T-cell (primary cell): ENCODE measurements around the gene NEUROD4. TPM values are rescaled to one million over a fixed set of nuclear protein-coding genes. Genes with fewer than 3 reads are reported as not detected.

ENCODE experiments used
- ATAC-seq, 4 experiments: fragments of 200-7000 bp in 3 of 4; fragments of 150-1000 bp in 1 of 4; cut with Tn5 transposase; replicated peaks in 1 of 4; 1 replicate in 3 of 4; 2 replicates in 1 of 4; pipeline ENCODE4 v1.10.0; 2021; ENCODE audit warnings: moderate library complexity in 3 of 4, mild to moderate bottlenecking in 2 of 4, moderate number of reproducible peaks in 1 of 4
- CTCF ChIA-PET, 2 donors: fragments of 300-600 bp; sonication (Branson Sonifier 250); formaldehyde crosslinking; loops; one replicate each; lab custom pipeline; 2022; ENCODE audit warnings: antibody characterized with exemption in 2 of 2; lab: Charles Lee
- POLR2A ChIA-PET, 2 donors: fragments of 300-600 bp; sonication (Branson Sonifier 250); formaldehyde crosslinking; loops; one replicate each; lab custom pipeline; 2022; ENCODE audit warnings: antibody characterized with exemption in 2 of 2; lab: Charles Lee
- DNase-seq, 35 experiments: peaks; one replicate each; pipeline versions ENCODE4 v3.0.0 to v3.0.0-alpha.2; 2013 to 2023
- H3K27ac ChIP-seq: one replicate; pipeline ENCODE4 v1.5.1; 2013; ENCODE audit warnings: low read length
- H3K27me3 ChIP-seq, 2 experiments: replicated peaks in 1 of 2; 1 replicate in 1 of 2; 2 replicates in 1 of 2; pipeline versions ENCODE4 v1.6.1 to v1.7.0; 2013; ENCODE audit warnings: low read length in 1 of 2, mixed read lengths in 1 of 2; ENCODE audit not compliant: control insufficient read depth in 2 of 2, insufficient read depth in 2 of 2; ENCODE audit errors: extremely low read depth in 1 of 2
- H3K36me3 ChIP-seq, 2 donors: 1 replicate in 1 of 2; 2 replicates in 1 of 2; pipeline versions ENCODE4 v1.6.1 to v1.7.0; 2013; ENCODE audit warnings: low read length in 1 of 2; ENCODE audit not compliant: control insufficient read depth in 2 of 2, insufficient read depth in 1 of 2; ENCODE audit errors: extremely low read depth in 1 of 2
- H3K4me1 ChIP-seq, 2 experiments: 1 replicate in 1 of 2; 2 replicates in 1 of 2; pipeline versions ENCODE4 v1.6.1 to v1.7.0; 2013; ENCODE audit warnings: low read length in 2 of 2, mixed read lengths in 1 of 2; ENCODE audit not compliant: insufficient read depth in 2 of 2, control insufficient read depth in 1 of 2; ENCODE audit errors: extremely low read depth in 1 of 2
- H3K4me3 ChIP-seq, 2 donors: 1 replicate in 1 of 2; 2 replicates in 1 of 2; pipeline versions ENCODE4 v1.5.1 to v1.7.0; 2013; ENCODE audit warnings: mild to moderate bottlenecking in 2 of 2, low read length in 1 of 2, moderate library complexity in 1 of 2; ENCODE audit not compliant: control insufficient read depth in 1 of 2; ENCODE audit errors: extremely low read depth in 1 of 2
- H3K9me3 ChIP-seq: 2 replicates; pipeline ENCODE4 v1.7.0; 2013
- H3K27ac Mint-ChIP-seq, 2 donors: one replicate each; pipeline ENCODE4 v1.8.0; 2020 to 2021; ENCODE audit warnings: mild to moderate bottlenecking in 2 of 2, mixed read lengths in 2 of 2
- H3K27me3 Mint-ChIP-seq, 2 donors: one replicate each; pipeline ENCODE4 v1.8.0; 2021 to 2022; ENCODE audit warnings: mixed read lengths in 2 of 2
- H3K36me3 Mint-ChIP-seq: one replicate; pipeline ENCODE4 v1.8.0; 2021; ENCODE audit warnings: mixed read lengths
- H3K4me1 Mint-ChIP-seq, 3 donors: one replicate each; pipeline ENCODE4 v1.8.0; 2020 to 2022; ENCODE audit warnings: mixed read lengths in 3 of 3, mild to moderate bottlenecking in 1 of 3
- H3K4me3 Mint-ChIP-seq, 3 donors: one replicate each; pipeline ENCODE4 v1.8.0; 2020 to 2022; ENCODE audit warnings: mild to moderate bottlenecking in 3 of 3, mixed read lengths in 3 of 3, moderate library complexity in 3 of 3
- H3K9me3 Mint-ChIP-seq, 3 donors: one replicate each; pipeline ENCODE4 v1.8.0; 2020 to 2022; ENCODE audit warnings: mixed read lengths in 3 of 3
- WGBS: methylation state at CpG from one replicate; pipeline ENCODE4 v1.1.5; 2013; ENCODE audit warnings: missing lambda C conversion rate; ENCODE audit not compliant: insufficient coverage; 5-methylcytosine and 5-hydroxymethylcytosine counted together
- total RNA-seq, 35 experiments: library from RNA in 6 of 35; stranded (reverse) in 6 of 35; fragments of 120-200 nt in 1 of 35; gene quantifications; one replicate each; pipeline versions ENCODE4 v1.2.1 to v1.2.4 and lab custom pipeline; 2013 to 2026

NEUROD4 gene
- total RNA-seq, 5 donors from 2014 or later (not counting 1 experiment from before 2014, with no cell fraction given) = 0.06 TPM; not detected in 4

DNA sequence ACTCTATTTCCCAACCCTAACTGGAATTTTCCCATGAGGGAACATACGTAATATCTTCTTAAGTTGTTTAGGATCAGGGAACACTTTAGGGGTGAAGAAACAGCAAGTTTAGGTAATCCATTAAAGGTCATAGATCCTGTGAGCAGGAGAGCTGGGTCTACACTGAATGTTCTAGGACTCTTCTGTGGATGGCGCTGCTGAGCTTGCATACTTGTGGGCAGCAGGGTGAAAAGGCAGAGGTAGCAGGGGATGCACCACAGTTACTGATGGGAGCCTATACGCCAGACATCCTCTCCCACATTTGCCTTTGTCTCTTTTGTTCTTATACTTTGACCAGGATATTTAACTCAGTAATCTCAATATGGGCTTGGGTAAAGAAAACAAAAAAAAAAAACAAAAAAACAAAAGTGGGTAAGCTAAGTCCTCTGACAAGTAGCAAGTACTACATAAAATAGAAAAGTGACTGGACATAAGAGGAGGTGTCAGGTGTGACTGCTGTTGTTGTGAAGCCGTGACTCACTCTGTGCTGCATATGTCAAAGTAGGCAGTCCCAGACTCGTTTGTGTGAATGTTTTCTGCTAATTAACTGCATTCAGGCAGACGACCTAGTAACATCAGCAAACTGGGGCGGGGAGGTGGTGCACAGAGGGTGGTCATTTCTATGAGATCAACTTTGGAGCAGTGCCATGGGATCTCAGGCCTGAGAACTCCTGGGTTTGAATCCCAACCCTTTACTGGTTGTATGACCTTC is 31.6 kb downstream of the NEUROD4 start:
- ATAC-seq (no peak), DNase-seq (no peak)
- H3K27me3 ChIP-seq = no peaks in the 10 kb centered on the region
- Mint-ChIP-seq H3K4me1 (no peaks in the 10 kb centered on the region), H3K9me3 (no peaks in the 10 kb centered on the region), H3K27me3 (peaks cover 2 to 3% of the 10 kb centered on the region in 2 donors), H3K36me3 (no peaks in the 10 kb centered on the region), H3K4me3 (no peak overlapping the region), H3K27ac (no peak overlapping the region)
- H3K9me3 ChIP-seq = no peaks in the 10 kb centered on the region
- CTCF ChIA-PET = no interaction called here
- 82% methylated on average over 2 of the region's 7 CpGs for WGBS
- no peak overlapping the region for H3K4me3 ChIP-seq
- no peak overlapping the region for H3K27ac ChIP-seq
- no peaks in the 10 kb centered on the region for H3K36me3 ChIP-seq
- POLR2A ChIA-PET = no interaction called here
- no peaks in the 10 kb centered on the region for H3K4me1 ChIP-seq

DNA sequence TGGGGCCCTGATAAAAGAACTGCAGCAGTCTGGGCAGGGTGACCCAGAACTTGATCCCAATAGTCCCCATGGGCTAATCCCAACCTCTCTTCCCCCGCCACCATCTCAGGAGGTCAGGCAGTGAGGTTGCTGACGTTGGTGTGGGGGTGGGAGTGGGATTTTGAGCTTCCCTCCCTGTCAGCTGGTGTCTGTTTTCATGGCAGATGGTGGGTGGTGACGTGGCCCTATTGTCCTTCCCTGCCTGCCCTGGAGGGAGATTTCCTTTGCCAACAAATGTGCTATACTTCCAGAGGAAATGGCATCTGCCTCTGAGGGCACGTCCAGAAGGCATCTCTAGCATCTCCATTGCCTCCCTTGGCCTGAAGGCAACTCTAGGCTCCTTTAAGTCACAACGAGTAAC is 37.7 kb downstream of the NEUROD4 start:
- H3K4me3 Mint-ChIP-seq = no peak overlapping the region
- H3K9me3 Mint-ChIP-seq = no peaks in the 10 kb centered on the region
- ChIA-PET CTCF (no interaction called here), POLR2A (interaction anchor here in 1 of 2 donors (0.5 kb wide), 1 partner anchor 179 kb away, joined by 3 read pairs; no protein-coding TSS in a partner anchor)
- Histone ChIP-seq H3K4me3 (no peak overlapping the region), H3K27me3 (no peaks in the 10 kb centered on the region), H3K27ac (no peak overlapping the region), H3K9me3 (no peaks in the 10 kb centered on the region), H3K4me1 (no peaks in the 10 kb centered on the region), H3K36me3 (no peaks in the 10 kb centered on the region)
- no peak overlapping the region for H3K27ac Mint-ChIP-seq
- H3K27me3 Mint-ChIP-seq = peaks cover 3 to 12% of the 10 kb centered on the region in 2 donors
- no peak for DNase-seq
- no peak for ATAC-seq
- peaks cover 0 to 2% (median 0%) of the 10 kb centered on the region in 3 donors for H3K4me1 Mint-ChIP-seq
- 92% methylated on average over 2 of the region's 5 CpGs for WGBS
- H3K36me3 Mint-ChIP-seq = no peaks in the 10 kb centered on the region

DNA sequence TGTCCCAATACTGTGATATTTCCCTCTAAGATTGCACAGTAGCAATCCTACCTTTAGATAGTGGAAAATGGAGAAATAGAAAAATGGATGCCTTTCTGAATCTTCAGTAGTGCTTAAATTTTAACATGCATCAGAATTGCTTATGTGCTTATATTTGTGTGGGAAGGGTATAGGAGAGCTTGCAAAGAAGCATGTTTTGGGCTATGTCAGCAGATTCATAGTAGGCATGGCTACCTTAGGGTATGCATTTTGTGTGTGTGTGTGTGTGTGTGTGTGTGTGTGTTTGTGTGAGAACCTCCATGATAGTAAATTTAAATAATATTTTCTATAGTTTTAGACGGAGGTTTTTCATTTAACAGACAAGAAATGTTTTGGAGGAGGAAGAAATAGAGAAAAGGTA is 38.3 kb downstream of the NEUROD4 start:
- H3K36me3 ChIP-seq = no peaks in the 10 kb centered on the region
- H3K27ac ChIP-seq = no peak overlapping the region
- Mint-ChIP-seq H3K4me1 (peaks cover 0 to 2% (median 0%) of the 10 kb centered on the region in 3 donors), H3K27ac (no peak overlapping the region), H3K4me3 (no peak overlapping the region), H3K9me3 (no peaks in the 10 kb centered on the region), H3K36me3 (no peaks in the 10 kb centered on the region), H3K27me3 (peaks cover 3 to 12% of the 10 kb centered on the region in 2 donors)
- H3K4me3 ChIP-seq = no peak overlapping the region
- H3K9me3 ChIP-seq = no peaks in the 10 kb centered on the region
- H3K4me1 ChIP-seq = no peaks in the 10 kb centered on the region
- H3K27me3 ChIP-seq = no peaks in the 10 kb centered on the region
- ATAC-seq (no peak), DNase-seq (no peak)
- CTCF ChIA-PET = interaction anchor here in 1 of 2 donors (2.0 kb wide), 1 partner anchor 14 kb away, joined by 4 read pairs; no protein-coding TSS in a partner anchor
- 100% methylated on average over 1 of the region's 1 CpG for WGBS
- POLR2A ChIA-PET = interaction anchor here in 1 of 2 donors (0.5 kb wide), 1 partner anchor 179 kb away, joined by 3 read pairs; no protein-coding TSS in a partner anchor

DNA sequence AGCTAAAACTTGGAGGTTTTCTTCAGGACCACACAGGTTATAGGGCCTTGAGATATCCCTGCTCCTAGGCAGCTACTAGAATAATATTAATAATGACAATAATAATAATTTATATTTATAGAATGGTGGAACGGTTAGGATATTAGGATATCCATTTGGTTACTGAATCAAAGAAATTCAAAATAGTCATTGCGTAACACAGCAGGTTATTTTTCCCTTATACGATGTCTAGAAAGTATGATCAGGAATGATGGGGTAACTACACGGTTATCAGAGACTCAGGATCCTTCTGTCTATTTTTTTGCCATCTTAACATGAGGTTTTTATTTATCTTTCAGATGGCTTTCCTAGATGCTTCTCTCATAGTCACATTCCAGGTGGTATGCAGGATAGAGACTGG is 39.0 kb downstream of the NEUROD4 start:
- Histone ChIP-seq H3K4me3 (no peak overlapping the region), H3K27me3 (no peaks in the 10 kb centered on the region), H3K4me1 (no peaks in the 10 kb centered on the region), H3K36me3 (no peaks in the 10 kb centered on the region), H3K27ac (no peak overlapping the region), H3K9me3 (no peaks in the 10 kb centered on the region)
- ChIA-PET CTCF (interaction anchor here (0.6 to 2.0 kb wide), 4 partner anchors 8 to 311 kb away, joined by 3 to 5 read pairs (median 4); no protein-coding TSS in a partner anchor), POLR2A (interaction anchor here in 1 of 2 donors (0.6 kb wide), 1 partner anchor 56 kb away, joined by 3 read pairs; no protein-coding TSS in a partner anchor)
- Mint-ChIP-seq H3K27ac (no peak overlapping the region), H3K4me3 (no peak overlapping the region), H3K27me3 (peaks cover 3 to 12% of the 10 kb centered on the region in 2 donors), H3K36me3 (no peaks in the 10 kb centered on the region), H3K9me3 (no peaks in the 10 kb centered on the region), H3K4me1 (peaks cover 0 to 2% (median 0%) of the 10 kb centered on the region in 3 donors)
- DNase-seq (no peak), ATAC-seq (no peak)
- WGBS = no CpG with 5 or more reads among the region's 4 CpGs

DNA sequence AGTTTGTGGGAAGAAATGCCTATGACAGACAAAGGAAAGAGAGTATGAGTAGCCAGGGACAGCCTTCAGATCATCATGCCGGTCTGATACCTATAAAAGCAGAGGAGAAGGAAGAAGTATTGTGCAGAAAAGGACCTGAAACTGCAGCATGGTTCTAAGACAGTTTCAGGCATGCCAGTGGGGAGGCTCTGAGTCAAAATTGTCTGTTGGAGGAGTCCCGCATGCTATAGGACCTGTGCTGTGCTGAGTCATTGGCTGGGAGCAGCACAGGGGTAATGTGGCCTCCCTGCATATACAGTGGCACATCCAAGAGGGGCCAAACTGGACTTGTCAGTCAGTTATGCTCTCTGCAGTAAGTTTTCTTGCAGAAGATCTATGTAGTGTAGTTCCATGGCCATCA is 40.7 kb downstream of the NEUROD4 start:
- peaks cover 3 to 13% of the 10 kb centered on the region in 2 donors for H3K27me3 Mint-ChIP-seq
- Histone ChIP-seq H3K4me3 (no peak overlapping the region), H3K27ac (no peak overlapping the region), H3K9me3 (no peaks in the 10 kb centered on the region), H3K36me3 (no peaks in the 10 kb centered on the region), H3K27me3 (peaks cover 0 to 1% of the 10 kb centered on the region in 2 experiments), H3K4me1 (no peaks in the 10 kb centered on the region)
- no peak for ATAC-seq
- WGBS = 37% methylated on average over 2 of the region's 2 CpGs
- no peak overlapping the region for H3K4me3 Mint-ChIP-seq
- no peaks in the 10 kb centered on the region for H3K36me3 Mint-ChIP-seq
- no peak for DNase-seq
- no peak overlapping the region for H3K27ac Mint-ChIP-seq
- H3K9me3 Mint-ChIP-seq = no peaks in the 10 kb centered on the region
- ChIA-PET CTCF (no interaction called here), POLR2A (no interaction called here)
- peaks cover 0 to 2% (median 0%) of the 10 kb centered on the region in 3 donors for H3K4me1 Mint-ChIP-seq

DNA sequence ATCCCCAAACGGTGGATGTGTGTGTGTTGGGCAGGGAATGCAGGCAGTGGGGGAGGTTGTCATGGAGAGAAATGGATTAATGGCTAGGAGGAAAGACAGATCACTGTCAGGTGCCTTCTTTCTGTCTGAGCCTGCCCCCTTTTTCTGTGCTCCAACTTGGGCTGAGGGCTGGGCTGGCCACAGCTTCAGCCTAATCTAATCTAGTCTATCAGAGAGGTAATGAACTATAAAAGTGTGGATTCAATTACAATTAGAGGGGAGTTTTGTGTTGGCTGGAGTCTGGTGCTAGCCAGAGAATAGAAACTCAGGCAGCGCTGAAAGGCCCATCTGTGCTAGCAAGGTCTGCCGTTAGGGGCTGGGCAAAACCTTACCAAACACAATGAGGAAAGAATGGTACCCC is 41.2 kb downstream of the NEUROD4 start:
- H3K27ac ChIP-seq = no peak overlapping the region
- no peaks in the 10 kb centered on the region for H3K9me3 ChIP-seq
- no peak overlapping the region for H3K4me3 Mint-ChIP-seq
- peaks cover 2 to 16% of the 10 kb centered on the region in 2 donors for H3K27me3 Mint-ChIP-seq
- 60% methylated on average over 1 of the region's 3 CpGs for WGBS
- CTCF ChIA-PET = no interaction called here
- no peaks in the 10 kb centered on the region for H3K4me1 ChIP-seq
- POLR2A ChIA-PET = no interaction called here
- no peaks in the 10 kb centered on the region for H3K9me3 Mint-ChIP-seq
- peaks cover 0 to 2% (median 0%) of the 10 kb centered on the region in 3 donors for H3K4me1 Mint-ChIP-seq
- no peak for ATAC-seq
- DNase-seq = no peak
- peaks cover 0 to 3% of the 10 kb centered on the region in 2 experiments for H3K27me3 ChIP-seq
- no peak overlapping the region for H3K27ac Mint-ChIP-seq
- H3K36me3 ChIP-seq = no peaks in the 10 kb centered on the region
- no peaks in the 10 kb centered on the region for H3K36me3 Mint-ChIP-seq
- H3K4me3 ChIP-seq = no peak overlapping the region
